GM12878 (cell line): Measurements from ENCODE around the gene DGKK.

Experiments used
- CREM ChIP-seq: IDR thresholded peaks from 2 replicates; pipeline ENCODE4 v1.6.1; 2014; ENCODE audit warnings: antibody characterized with exemption, low read depth
- IKZF1 ChIP-seq: fragments of 450-650 bp; conservative IDR thresholded peaks from 2 replicates; pipeline ENCODE4 v1.6.1; 2017; ENCODE audit warnings: antibody characterized with exemption, mild to moderate bottlenecking
- MXI1 ChIP-seq: fragments of 150-350 bp; IDR thresholded peaks from 2 replicates; pipeline ENCODE4 v1.6.1; 2011; ENCODE audit warnings: low read depth, mild to moderate bottlenecking, inconsistent platforms, low read length, improper control_type of control experiment
- NFYA ChIP-seq: IDR thresholded peaks from 2 replicates; pipeline ENCODE4 v1.6.1; 2011; ENCODE audit warnings: low read depth, mild to moderate bottlenecking, low read length, improper control_type of control experiment, borderline replicate concordance
- POLR2AphosphoS5 ChIP-seq: IDR thresholded peaks from 2 replicates; pipeline ENCODE4 v1.6.1; 2011; ENCODE audit warnings: mild to moderate bottlenecking, low read length, inconsistent platforms
- SUPT20H ChIP-seq: IDR thresholded peaks from 2 replicates; pipeline ENCODE4 v1.6.1; 2011; ENCODE audit warnings: low read depth, mild to moderate bottlenecking, low read length, moderate library complexity, borderline replicate concordance; ENCODE audit not compliant: control insufficient read depth
- ZSCAN29 ChIP-seq: fragments of 450-650 bp; IDR thresholded peaks from 2 replicates; pipeline ENCODE4 v1.6.1; 2017; ENCODE audit warnings: mild to moderate bottlenecking, moderate library complexity
- TF ChIP-seq, protein P1 (sequence below), 3 experiments: IDR thresholded peaks in 2 of 3; conservative IDR thresholded peaks in 1 of 3; 2 replicates each; pipeline ENCODE4 v1.5.1; 2011; ENCODE audit warnings: low read depth in 3 of 3, low read length in 3 of 3, mild to moderate bottlenecking in 3 of 3, control low read depth in 2 of 3, moderate library complexity in 2 of 3, inconsistent platforms in 1 of 3, mixed read lengths in 1 of 3; ENCODE audit not compliant: control insufficient read depth in 2 of 3, insufficient read depth in 1 of 3; ENCODE audit errors: extremely low read depth in 1 of 3

DNA sequence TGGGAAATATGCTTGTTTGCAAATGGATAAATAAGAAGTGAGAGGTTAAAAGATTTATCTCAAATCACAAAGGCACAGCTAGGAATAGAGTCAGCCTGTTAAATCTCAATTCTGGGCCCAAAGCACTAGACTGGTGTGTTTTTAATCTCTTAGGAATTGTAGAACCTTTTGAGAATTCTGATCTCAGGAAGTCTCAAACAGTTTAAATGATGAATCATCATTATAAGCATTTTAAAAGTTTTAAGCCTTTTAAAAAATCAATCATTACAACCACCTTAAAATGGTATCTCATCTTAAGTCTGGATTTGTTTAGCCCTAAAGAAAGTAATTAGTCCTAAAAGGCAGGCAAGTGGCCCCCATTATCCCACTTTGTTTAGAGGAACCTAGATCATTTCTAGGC, 17.8 kb downstream of the DGKK start:
- no peak for TF ChIP-seq NFYA
- TF ChIP-seq ZSCAN29: no peak
- TF ChIP-seq, protein P1, sequence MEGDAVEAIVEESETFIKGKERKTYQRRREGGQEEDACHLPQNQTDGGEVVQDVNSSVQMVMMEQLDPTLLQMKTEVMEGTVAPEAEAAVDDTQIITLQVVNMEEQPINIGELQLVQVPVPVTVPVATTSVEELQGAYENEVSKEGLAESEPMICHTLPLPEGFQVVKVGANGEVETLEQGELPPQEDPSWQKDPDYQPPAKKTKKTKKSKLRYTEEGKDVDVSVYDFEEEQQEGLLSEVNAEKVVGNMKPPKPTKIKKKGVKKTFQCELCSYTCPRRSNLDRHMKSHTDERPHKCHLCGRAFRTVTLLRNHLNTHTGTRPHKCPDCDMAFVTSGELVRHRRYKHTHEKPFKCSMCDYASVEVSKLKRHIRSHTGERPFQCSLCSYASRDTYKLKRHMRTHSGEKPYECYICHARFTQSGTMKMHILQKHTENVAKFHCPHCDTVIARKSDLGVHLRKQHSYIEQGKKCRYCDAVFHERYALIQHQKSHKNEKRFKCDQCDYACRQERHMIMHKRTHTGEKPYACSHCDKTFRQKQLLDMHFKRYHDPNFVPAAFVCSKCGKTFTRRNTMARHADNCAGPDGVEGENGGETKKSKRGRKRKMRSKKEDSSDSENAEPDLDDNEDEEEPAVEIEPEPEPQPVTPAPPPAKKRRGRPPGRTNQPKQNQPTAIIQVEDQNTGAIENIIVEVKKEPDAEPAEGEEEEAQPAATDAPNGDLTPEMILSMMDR (IDR thresholded peaks at IDR 0.05 in 2 of 3, conservative IDR thresholded peaks at IDR 0.05 in 1 of 3; ENCODE audit: control insufficient read depth in 2 of 3, extremely low read depth in 1 of 3, insufficient read depth in 1 of 3, low read depth in 3 of 3, low read length in 3 of 3): no peak
- TF ChIP-seq MXI1: no peak
- TF ChIP-seq IKZF1: no peak
- TF ChIP-seq POLR2AphosphoS5: no peak
- TF ChIP-seq SUPT20H: no peak
- no peak for TF ChIP-seq CREM
